ENCODE measurements around the gene GOLGA6A.

GOLGA6A gene

DNA sequence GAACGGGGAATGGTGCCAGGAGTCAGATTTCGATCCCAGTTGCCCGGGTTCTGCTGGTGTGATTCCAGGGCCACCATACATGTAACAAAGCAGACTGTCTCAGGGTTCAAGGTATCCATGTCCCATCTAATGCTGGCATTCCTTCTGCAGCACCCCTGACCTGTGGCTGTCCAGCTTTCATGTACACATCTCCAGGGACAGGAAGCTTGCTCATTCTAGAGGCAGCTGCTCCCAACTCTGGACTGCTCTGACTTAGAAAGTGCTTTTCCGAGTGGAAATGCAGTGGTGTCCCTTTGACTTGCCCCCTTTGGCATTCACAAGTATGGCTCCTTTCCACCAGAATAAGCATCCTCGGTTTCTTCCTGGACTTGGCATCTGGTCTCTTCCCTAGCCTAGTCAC, 56.9 kb downstream of the GOLGA6A start:
- no peak overlapping the region for H3K27ac ChIP-seq (ENCODE audit: low read depth, low read length, poor library complexity, severe bottlenecking)
- no peak overlapping the region for H3K4me2 ChIP-seq (ENCODE audit: low read length)
- H3K4me1 ChIP-seq (ENCODE audit: insufficient read depth, low read length, severe bottlenecking), result no peaks in the 10 kb centered on the region
- TF ChIP-seq EZH2 (IDR thresholded peaks at IDR 0.05; ENCODE audit: borderline replicate concordance, low read length), result no peak
- H3K4me3 ChIP-seq (ENCODE audit: low read depth, low read length, poor library complexity, severe bottlenecking), result no peak overlapping the region
- no peaks in the 10 kb centered on the region for H4K20me1 ChIP-seq (ENCODE audit: insufficient read depth, low read length)
- no peaks in the 10 kb centered on the region for H3F3A ChIP-seq (ENCODE audit: insufficient read depth, low read length)
- H3K9ac ChIP-seq (ENCODE audit: low read length), result no peak overlapping the region
- H3K9me3 ChIP-seq (ENCODE audit: low read length), result no peaks in the 10 kb centered on the region
- H3K36me3 ChIP-seq (ENCODE audit: insufficient read depth, low read length), result peaks cover 34% of the 10 kb centered on the region
- H3K79me2 ChIP-seq (ENCODE audit: insufficient read depth, low read length), result no peaks in the 10 kb centered on the region
- H3K27me3 ChIP-seq (ENCODE audit: insufficient read depth, low read length), result no peaks in the 10 kb centered on the region
- H2AFZ ChIP-seq (ENCODE audit: low read length), result no peak overlapping the region
- H3K9me2 ChIP-seq (ENCODE audit: low read depth, low read length), result no peaks in the 10 kb centered on the region

DNA sequence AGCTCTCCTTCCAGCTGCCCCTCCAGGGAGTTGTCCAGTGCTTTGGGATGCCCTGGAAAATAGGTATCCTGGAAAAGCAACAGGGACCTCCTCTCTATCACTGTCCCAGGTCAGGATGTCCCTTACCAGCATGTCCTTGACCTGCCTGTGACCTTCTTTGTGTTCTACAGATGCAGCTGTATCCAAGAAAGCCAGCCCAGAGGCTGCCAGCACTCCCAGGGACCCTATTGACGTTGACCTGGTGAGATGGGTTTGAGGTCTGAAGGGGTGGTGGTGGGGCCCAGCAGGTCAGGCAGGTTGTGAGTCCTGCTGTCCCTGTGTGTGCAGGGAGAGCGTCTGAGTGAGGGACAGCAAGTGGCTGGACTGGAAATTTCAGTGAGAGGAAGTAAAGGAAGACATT, 57.7 kb downstream of the GOLGA6A start:
- Histone ChIP-seq H2AFZ (ENCODE audit: low read length) (no peak overlapping the region), H3F3A (ENCODE audit: insufficient read depth, low read length) (no peaks in the 10 kb centered on the region), H3K9me2 (ENCODE audit: low read depth, low read length) (no peaks in the 10 kb centered on the region), H3K9ac (ENCODE audit: low read length) (no peak overlapping the region), H3K4me1 (ENCODE audit: insufficient read depth, low read length, severe bottlenecking) (no peaks in the 10 kb centered on the region), H3K27ac (ENCODE audit: low read depth, low read length, poor library complexity, severe bottlenecking) (no peak overlapping the region), H3K4me2 (ENCODE audit: low read length) (no peak overlapping the region), H3K27me3 (ENCODE audit: insufficient read depth, low read length) (no peaks in the 10 kb centered on the region), H3K9me3 (ENCODE audit: low read length) (no peaks in the 10 kb centered on the region), H3K36me3 (ENCODE audit: insufficient read depth, low read length) (peaks cover 34% of the 10 kb centered on the region), H3K4me3 (ENCODE audit: low read depth, low read length, poor library complexity, severe bottlenecking) (no peak overlapping the region), H4K20me1 (ENCODE audit: insufficient read depth, low read length) (no peaks in the 10 kb centered on the region), H3K79me2 (ENCODE audit: insufficient read depth, low read length) (no peaks in the 10 kb centered on the region)
- TF ChIP-seq, protein P1, sequence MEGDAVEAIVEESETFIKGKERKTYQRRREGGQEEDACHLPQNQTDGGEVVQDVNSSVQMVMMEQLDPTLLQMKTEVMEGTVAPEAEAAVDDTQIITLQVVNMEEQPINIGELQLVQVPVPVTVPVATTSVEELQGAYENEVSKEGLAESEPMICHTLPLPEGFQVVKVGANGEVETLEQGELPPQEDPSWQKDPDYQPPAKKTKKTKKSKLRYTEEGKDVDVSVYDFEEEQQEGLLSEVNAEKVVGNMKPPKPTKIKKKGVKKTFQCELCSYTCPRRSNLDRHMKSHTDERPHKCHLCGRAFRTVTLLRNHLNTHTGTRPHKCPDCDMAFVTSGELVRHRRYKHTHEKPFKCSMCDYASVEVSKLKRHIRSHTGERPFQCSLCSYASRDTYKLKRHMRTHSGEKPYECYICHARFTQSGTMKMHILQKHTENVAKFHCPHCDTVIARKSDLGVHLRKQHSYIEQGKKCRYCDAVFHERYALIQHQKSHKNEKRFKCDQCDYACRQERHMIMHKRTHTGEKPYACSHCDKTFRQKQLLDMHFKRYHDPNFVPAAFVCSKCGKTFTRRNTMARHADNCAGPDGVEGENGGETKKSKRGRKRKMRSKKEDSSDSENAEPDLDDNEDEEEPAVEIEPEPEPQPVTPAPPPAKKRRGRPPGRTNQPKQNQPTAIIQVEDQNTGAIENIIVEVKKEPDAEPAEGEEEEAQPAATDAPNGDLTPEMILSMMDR (IDR thresholded peaks at IDR 0.05; ENCODE audit: low read length), result no peak
- no peak for TF ChIP-seq EZH2 (IDR thresholded peaks at IDR 0.05; ENCODE audit: borderline replicate concordance, low read length)

DNA sequence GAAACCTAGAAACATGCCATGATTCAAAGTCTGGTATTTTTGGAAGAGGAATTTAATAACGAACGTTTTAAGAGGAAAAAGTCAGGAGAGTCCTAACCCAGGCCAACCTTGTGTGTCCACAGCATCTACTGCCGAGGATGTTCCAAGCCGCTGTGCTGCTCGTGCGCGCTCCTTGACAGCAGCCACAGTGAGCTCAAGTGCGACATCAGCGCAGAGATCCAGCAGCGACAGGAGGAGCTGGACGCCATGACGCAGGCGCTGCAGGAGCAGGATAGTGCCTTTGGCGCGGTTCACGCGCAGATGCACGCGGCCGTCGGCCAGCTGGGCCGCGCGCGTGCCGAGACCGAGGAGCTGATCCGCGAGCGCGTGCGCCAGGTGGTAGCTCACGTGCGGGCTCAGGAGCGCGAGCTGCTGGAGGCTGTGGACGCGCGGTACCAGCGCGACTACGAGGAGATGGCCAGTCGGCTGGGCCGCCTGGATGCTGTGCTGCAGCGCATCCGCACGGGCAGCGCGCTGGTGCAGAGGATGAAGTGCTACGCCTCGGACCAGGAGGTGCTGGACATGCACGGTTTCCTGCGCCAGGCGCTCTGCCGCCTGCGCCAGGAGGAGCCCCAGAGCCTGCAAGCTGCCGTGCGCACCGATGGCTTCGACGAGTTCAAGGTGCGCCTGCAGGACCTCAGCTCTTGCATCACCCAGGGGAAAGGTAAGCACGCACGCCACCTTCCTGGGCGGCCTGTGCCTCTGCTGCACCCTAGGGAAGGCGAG, 59.5 kb downstream of the GOLGA6A start:
- Histone ChIP-seq H3K36me3 (ENCODE audit: insufficient read depth, low read length) (peaks cover 27% of the 10 kb centered on the region), H3K9me3 (ENCODE audit: low read length) (no peaks in the 10 kb centered on the region), H3K27me3 (ENCODE audit: insufficient read depth, low read length) (no peaks in the 10 kb centered on the region), H3K4me3 (ENCODE audit: low read depth, low read length, poor library complexity, severe bottlenecking) (no peak overlapping the region), H3K9ac (ENCODE audit: low read length) (no peak overlapping the region), H2AFZ (ENCODE audit: low read length) (no peak overlapping the region), H3K27ac (ENCODE audit: low read depth, low read length, poor library complexity, severe bottlenecking) (no peak overlapping the region), H3K4me2 (ENCODE audit: low read length) (no peak overlapping the region), H3K79me2 (ENCODE audit: insufficient read depth, low read length) (no peaks in the 10 kb centered on the region), H3F3A (ENCODE audit: insufficient read depth, low read length) (no peaks in the 10 kb centered on the region), H3K4me1 (ENCODE audit: insufficient read depth, low read length, severe bottlenecking) (no peaks in the 10 kb centered on the region), H3K9me2 (ENCODE audit: low read depth, low read length) (no peaks in the 10 kb centered on the region), H4K20me1 (ENCODE audit: insufficient read depth, low read length) (no peaks in the 10 kb centered on the region)
- TF ChIP-seq, protein P1 (IDR thresholded peaks at IDR 0.05; ENCODE audit: low read length), result no peak
- no peak for TF ChIP-seq EZH2 (IDR thresholded peaks at IDR 0.05; ENCODE audit: borderline replicate concordance, low read length)

Data from OCI-LY1 (cell line).